ENCODE measurements around the gene ABO. TPM values are rescaled to one million over a fixed set of nuclear protein-coding genes. Genes with fewer than 3 reads are reported as not detected.

Gene ABO
- total and polyA plus RNA-seq, 9 of the 15 experiments (the other 6 are each of a cell fraction or from before 2014, with no cell fraction given), result 5.0 to 21.9 (median 11.9) TPM

GRCh38 chr9:133238851-133239532, 36.0 kb downstream of the ABO start (continued):
- TF ChIP-seq PREB (CRISPR knock-in tag; IDR thresholded peaks at IDR 0.05), result no peak
- TF ChIP-seq, protein P1, sequence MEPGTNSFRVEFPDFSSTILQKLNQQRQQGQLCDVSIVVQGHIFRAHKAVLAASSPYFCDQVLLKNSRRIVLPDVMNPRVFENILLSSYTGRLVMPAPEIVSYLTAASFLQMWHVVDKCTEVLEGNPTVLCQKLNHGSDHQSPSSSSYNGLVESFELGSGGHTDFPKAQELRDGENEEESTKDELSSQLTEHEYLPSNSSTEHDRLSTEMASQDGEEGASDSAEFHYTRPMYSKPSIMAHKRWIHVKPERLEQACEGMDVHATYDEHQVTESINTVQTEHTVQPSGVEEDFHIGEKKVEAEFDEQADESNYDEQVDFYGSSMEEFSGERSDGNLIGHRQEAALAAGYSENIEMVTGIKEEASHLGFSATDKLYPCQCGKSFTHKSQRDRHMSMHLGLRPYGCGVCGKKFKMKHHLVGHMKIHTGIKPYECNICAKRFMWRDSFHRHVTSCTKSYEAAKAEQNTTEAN (CRISPR knock-in tag; IDR thresholded peaks at IDR 0.05), result 0 out of 2 replicates have a peak, but pooled peaks have one; percentile 52
- TF ChIP-seq NUFIP1 (IDR thresholded peaks at IDR 0.05; ENCODE audit: partially characterized antibody), result no peak
- TF ChIP-seq BDP1 (IDR thresholded peaks at IDR 0.05; ENCODE audit: insufficient read depth, insufficient read length), result no peak
- TF ChIP-seq DLX4 (CRISPR knock-in tag; IDR thresholded peaks at IDR 0.05), result no peak
- no peak for TF ChIP-seq GATAD2A (IDR thresholded peaks at IDR 0.05)
- TF ChIP-seq ZNF165 (CRISPR knock-in tag; IDR thresholded peaks at IDR 0.05; ENCODE audit: borderline replicate concordance), result no peak
- no peak for TF ChIP-seq XRCC4 (IDR thresholded peaks at IDR 0.05; ENCODE audit: extremely low read depth, insufficient read depth, insufficient read length)
- TF ChIP-seq CTCFL (IDR thresholded peaks at IDR 0.05; ENCODE audit: borderline replicate concordance, insufficient read depth, low read depth, low read length, poor library complexity, severe bottlenecking), result no peak
- TF ChIP-seq, protein P2, sequence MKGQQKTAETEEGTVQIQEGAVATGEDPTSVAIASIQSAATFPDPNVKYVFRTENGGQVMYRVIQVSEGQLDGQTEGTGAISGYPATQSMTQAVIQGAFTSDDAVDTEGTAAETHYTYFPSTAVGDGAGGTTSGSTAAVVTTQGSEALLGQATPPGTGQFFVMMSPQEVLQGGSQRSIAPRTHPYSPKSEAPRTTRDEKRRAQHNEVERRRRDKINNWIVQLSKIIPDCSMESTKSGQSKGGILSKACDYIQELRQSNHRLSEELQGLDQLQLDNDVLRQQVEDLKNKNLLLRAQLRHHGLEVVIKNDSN (CRISPR knock-in tag; IDR thresholded peaks at IDR 0.05), result no peak
- peak in 1 of 2 experiments; percentile 21; a peak in 1 of 4 replicates for TF ChIP-seq ARNT (IDR thresholded peaks at IDR 0.05)
- TF ChIP-seq MAZ (CRISPR knock-in tag; conservative IDR thresholded peaks at IDR 0.05 in 1 of 2, IDR thresholded peaks at IDR 0.05 in 1 of 2), result peak in 1 of 2 experiments; percentile 80; a peak in 3 of 4 replicates
- TF ChIP-seq ZNF197 (CRISPR knock-in tag; IDR thresholded peaks at IDR 0.05; ENCODE audit: low read depth), result no peak
- peak; percentile 33 for TF ChIP-seq SP1 (CRISPR knock-in tag; IDR thresholded peaks at IDR 0.05)
- TF ChIP-seq, protein P3, sequence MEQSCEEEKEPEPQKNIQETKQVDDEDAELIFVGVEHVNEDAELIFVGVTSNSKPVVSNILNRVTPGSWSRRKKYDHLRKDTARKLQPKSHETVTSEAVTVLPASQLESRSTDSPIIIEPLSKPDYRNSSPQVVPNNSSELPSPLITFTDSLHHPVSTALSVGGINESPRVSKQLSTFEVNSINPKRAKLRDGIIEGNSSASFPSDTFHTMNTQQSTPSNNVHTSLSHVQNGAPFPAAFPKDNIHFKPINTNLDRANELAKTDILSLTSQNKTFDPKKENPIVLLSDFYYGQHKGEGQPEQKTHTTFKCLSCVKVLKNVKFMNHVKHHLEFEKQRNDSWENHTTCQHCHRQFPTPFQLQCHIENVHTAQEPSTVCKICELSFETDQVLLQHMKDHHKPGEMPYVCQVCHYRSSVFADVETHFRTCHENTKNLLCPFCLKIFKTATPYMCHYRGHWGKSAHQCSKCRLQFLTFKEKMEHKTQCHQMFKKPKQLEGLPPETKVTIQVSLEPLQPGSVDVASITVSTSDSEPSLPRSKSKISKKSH (CRISPR knock-in tag; IDR thresholded peaks at IDR 0.05), result no peak
- TF ChIP-seq ZNF184 (CRISPR knock-in tag; IDR thresholded peaks at IDR 0.05), result no peak
- TF ChIP-seq NR1H2 (CRISPR knock-in tag; IDR thresholded peaks at IDR 0.05), result no peak
- no peak for TF ChIP-seq TSC22D4 (tag; IDR thresholded peaks at IDR 0.05)
- no peak for TF ChIP-seq CBFA2T2 (conservative IDR thresholded peaks at IDR 0.05)

Measured in K562 (cell line).